ENCODE measurements around the gene CACNA2D4.

DNA sequence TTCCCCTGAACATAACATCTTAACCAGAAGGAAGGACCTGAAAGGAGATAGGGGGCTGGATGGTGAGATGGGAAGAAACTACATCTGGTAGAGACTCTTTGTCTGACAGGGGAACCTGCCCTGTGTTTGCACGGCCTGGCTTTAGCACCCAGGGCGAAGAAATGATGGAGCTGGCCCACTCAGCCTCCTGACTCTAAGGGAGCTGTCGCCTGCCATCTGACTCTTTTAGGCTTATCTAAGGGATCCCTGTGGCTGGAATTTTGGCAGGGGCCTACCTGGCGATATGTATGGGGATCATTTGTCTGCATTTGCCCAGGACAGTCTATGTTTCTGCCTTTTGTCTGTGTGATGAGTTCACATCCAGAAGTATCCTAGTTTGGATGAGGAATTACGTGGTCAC, 15.6 kb upstream of the CACNA2D4 start:
- TF ChIP-seq ZFX (IDR thresholded peaks at IDR 0.05) (no peak), EZH2 (IDR thresholded peaks at IDR 0.05) (no peak), CEBPB (IDR thresholded peaks at IDR 0.05; ENCODE audit: low read depth) (no peak), YY1 (IDR thresholded peaks at IDR 0.05; ENCODE audit: extremely low read depth, insufficient replicate concordance, low read depth, low read length) (no peak)
- TF ChIP-seq, protein P1, sequence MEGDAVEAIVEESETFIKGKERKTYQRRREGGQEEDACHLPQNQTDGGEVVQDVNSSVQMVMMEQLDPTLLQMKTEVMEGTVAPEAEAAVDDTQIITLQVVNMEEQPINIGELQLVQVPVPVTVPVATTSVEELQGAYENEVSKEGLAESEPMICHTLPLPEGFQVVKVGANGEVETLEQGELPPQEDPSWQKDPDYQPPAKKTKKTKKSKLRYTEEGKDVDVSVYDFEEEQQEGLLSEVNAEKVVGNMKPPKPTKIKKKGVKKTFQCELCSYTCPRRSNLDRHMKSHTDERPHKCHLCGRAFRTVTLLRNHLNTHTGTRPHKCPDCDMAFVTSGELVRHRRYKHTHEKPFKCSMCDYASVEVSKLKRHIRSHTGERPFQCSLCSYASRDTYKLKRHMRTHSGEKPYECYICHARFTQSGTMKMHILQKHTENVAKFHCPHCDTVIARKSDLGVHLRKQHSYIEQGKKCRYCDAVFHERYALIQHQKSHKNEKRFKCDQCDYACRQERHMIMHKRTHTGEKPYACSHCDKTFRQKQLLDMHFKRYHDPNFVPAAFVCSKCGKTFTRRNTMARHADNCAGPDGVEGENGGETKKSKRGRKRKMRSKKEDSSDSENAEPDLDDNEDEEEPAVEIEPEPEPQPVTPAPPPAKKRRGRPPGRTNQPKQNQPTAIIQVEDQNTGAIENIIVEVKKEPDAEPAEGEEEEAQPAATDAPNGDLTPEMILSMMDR (IDR thresholded peaks at IDR 0.05 in 2 of 3, conservative IDR thresholded peaks at IDR 0.05 in 1 of 3; ENCODE audit: borderline replicate concordance in 1 of 3, insufficient read depth in 1 of 3, low read depth in 2 of 3, low read length in 2 of 3): no peak
- TF ChIP-seq, protein P2, sequence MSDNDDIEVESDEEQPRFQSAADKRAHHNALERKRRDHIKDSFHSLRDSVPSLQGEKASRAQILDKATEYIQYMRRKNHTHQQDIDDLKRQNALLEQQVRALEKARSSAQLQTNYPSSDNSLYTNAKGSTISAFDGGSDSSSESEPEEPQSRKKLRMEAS (IDR thresholded peaks at IDR 0.05): no peak
